HepG2 (cell line): ENCODE data around the gene MARCO. TPM values are rescaled to one million over a fixed set of nuclear protein-coding genes. Genes with fewer than 3 reads are reported as not detected.

Experiments
- ATAC-seq: fragments of 200-7000 bp; cut with Tn5 transposase; 3 replicates; pipeline ENCODE4 v1.9.1; 2020; ENCODE audit warnings: mild to moderate bottlenecking, moderate library complexity
- BruUV-seq: library from RNA; stranded (reverse); fragments of 400-500 nt; replicated peaks from 2 replicates; lab custom pipeline; 2021; lab: Mats Ljungman, UMichigan
- CTCF ChIA-PET: fragments of 300-600 bp; formaldehyde crosslinking; extraction: SDS; loops from one replicate; lab custom pipeline; 2021; ENCODE audit warnings: low total read pairs, inconsistent platforms, low intra/inter-chr PET ratio; lab: Yijun Ruan, JAX
- POLR2A ChIA-PET: fragments of 350-600 bp; sonication (Branson Sonifier 250); formaldehyde crosslinking; loops from one replicate; lab custom pipeline; 2020; ENCODE audit warnings: antibody characterized with exemption, inconsistent platforms; lab: Yijun Ruan, JAX
- DNase-seq: peaks from one replicate; pipeline ENCODE4 v3.0.0-alpha.2; 2015; ENCODE audit warnings: low spot score
- FAIRE-seq: peaks from 3 replicates; lab custom pipeline; 2011; peaks lifted over from hg19 to GRCh38; lab: Jason Lieb, UNC
- H2AFZ ChIP-seq: one replicate; pipeline ENCODE4 v1.6.1; 2011; ENCODE audit warnings: low read length, inconsistent platforms
- H3K27ac ChIP-seq: fragments of 300-600 bp; 3 replicates; pipeline ENCODE4 v1.8.0; 2011; ENCODE audit warnings: mixed run types, mild to moderate bottlenecking, mixed read lengths, low read length, inconsistent platforms; ENCODE audit not compliant: insufficient read depth; ENCODE audit errors: extremely low read length
- H3K27me3 ChIP-seq, 2 experiments: fragments of 200-600 bp in 1 of 2; 2 replicates in 1 of 2; 3 replicates in 1 of 2; pipeline versions ENCODE4 v1.6.0 to v1.8.0; 2011; ENCODE audit warnings: low read length in 2 of 2, mild to moderate bottlenecking in 2 of 2, moderate library complexity in 2 of 2, inconsistent platforms in 1 of 2; ENCODE audit not compliant: insufficient read depth in 2 of 2, control insufficient read depth in 1 of 2
- H3K36me3 ChIP-seq, 2 experiments: fragments of 200-600 bp in 1 of 2; replicated peaks in 1 of 2; 2 replicates in 1 of 2; 3 replicates in 1 of 2; pipeline versions ENCODE4 v1.5.1 to v1.8.0; 2011; ENCODE audit warnings: low read length in 2 of 2, inconsistent platforms in 1 of 2; ENCODE audit not compliant: insufficient read depth in 2 of 2, control insufficient read depth in 1 of 2
- H3K4me1 ChIP-seq: 2 replicates; pipeline ENCODE4 v1.5.1; 2012; ENCODE audit warnings: low read length, inconsistent platforms; ENCODE audit not compliant: insufficient read depth
- H3K4me2 ChIP-seq: 2 replicates; pipeline ENCODE4 v1.6.0; 2011; ENCODE audit warnings: low read depth, low read length, inconsistent platforms
- H3K4me3 ChIP-seq, 3 experiments: fragments of 200-600 bp in 1 of 3; sonication (generic), shearing (Covaris generic) in 1 of 3; replicated peaks in 1 of 3; 2 replicates each; pipeline ENCODE4 v1.5.1; 2011 to 2016; ENCODE audit warnings: low read length in 3 of 3, inconsistent platforms in 2 of 3, low read depth in 2 of 3, mild to moderate bottlenecking in 2 of 3, control low read depth in 1 of 3, mixed read lengths in 1 of 3; ENCODE audit not compliant: insufficient read depth in 1 of 3
- H3K79me2 ChIP-seq: one replicate; pipeline ENCODE4 v1.6.1; 2011; ENCODE audit warnings: low read length, inconsistent platforms; ENCODE audit not compliant: insufficient read depth
- H3K9ac ChIP-seq: 2 replicates; pipeline ENCODE4 v1.6.0; 2011; ENCODE audit warnings: mild to moderate bottlenecking, low read depth, low read length, inconsistent platforms; ENCODE audit not compliant: insufficient read depth
- H3K9me3 ChIP-seq: 2 replicates; pipeline ENCODE4 v1.5.1; 2012; ENCODE audit warnings: mild to moderate bottlenecking, low read length
- H4K20me1 ChIP-seq: 2 replicates; pipeline ENCODE4 v1.6.0; 2011; ENCODE audit warnings: inconsistent platforms, mild to moderate bottlenecking, low read length, moderate library complexity; ENCODE audit not compliant: insufficient read depth
- ARID2 ChIP-seq: sonication (generic); formaldehyde crosslinking; IDR thresholded peaks from 2 replicates; pipeline ENCODE4 v1.8.1; 2022; ENCODE audit warnings: mild to moderate bottlenecking, missing genetic modification reagents, borderline replicate concordance
- ATF7-NPFF ChIP-seq: sonication (generic); formaldehyde crosslinking; IDR thresholded peaks from 2 replicates; pipeline ENCODE4 v1.8.1; 2023; ENCODE audit warnings: mild to moderate bottlenecking, low read depth, missing genetic modification reagents, moderate library complexity
- BRD4 ChIP-seq: sonication (generic); formaldehyde crosslinking; IDR thresholded peaks from 2 replicates; pipeline ENCODE4 v1.4.0; 2020; ENCODE audit warnings: missing genetic modification reagents
- CENPT ChIP-seq: sonication (generic); formaldehyde crosslinking; IDR thresholded peaks from 2 replicates; pipeline ENCODE4 v1.8.0; 2022; ENCODE audit warnings: low read depth, mild to moderate bottlenecking, moderate library complexity, missing genetic modification reagents
- NR1H2 ChIP-seq: sonication (generic); formaldehyde crosslinking; IDR thresholded peaks from 2 replicates; pipeline ENCODE4 v1.8.1; 2022; ENCODE audit warnings: low read depth, missing genetic modification reagents, borderline replicate concordance
- SP140L ChIP-seq: sonication (generic); formaldehyde crosslinking; IDR thresholded peaks from 2 replicates; pipeline ENCODE4 v1.4.0; 2020; ENCODE audit warnings: missing genetic modification reagents, borderline replicate concordance
- U2AF1 ChIP-seq: fragments of 200-400 bp; formaldehyde crosslinking; optimal IDR thresholded peaks from 2 replicates; pipeline ENCODE3; 2017; ENCODE audit warnings: mild to moderate bottlenecking, low read depth, low read length
- ZNF552 ChIP-seq: sonication (generic); formaldehyde crosslinking; IDR thresholded peaks from 2 replicates; pipeline ENCODE4 v1.9.0; 2022; ENCODE audit warnings: missing genetic modification reagents, mild to moderate bottlenecking, borderline replicate concordance
- in situ Hi-C: cut with HindIII; loops from 2 replicates; pipeline ENCODE4 v1.10.0; 2017; ENCODE audit warnings: low pct_unique_long_range_greater_than_20kb; ENCODE audit not compliant: extremely low pct_ligation_motif_present
- intact Hi-C: fragments of 100-400 bp; cut with micrococcal nuclease; formaldehyde crosslinking; loops from one replicate; pipeline ENCODE4 v1.10.0; 2022; ENCODE audit not compliant: unreplicated experiment
- polyA plus RNA-seq, 8 experiments: library from polyadenylated mRNA; depleted of rRNA in 3 of 8; stranded (reverse) in 7 of 8; unstranded in 1 of 8; fragments of >200 nt; fragmentation: Illumina TruSeq in 4 of 8; extraction: Trizol in 4 of 8; gene quantifications; 2 replicates each; pipeline versions ENCODE4 v1.2.1 to v1.2.3, GENCODE V29; 2011 to 2016; ENCODE audit warnings: low read depth in 4 of 8, missing spikeins in 1 of 8, mixed read lengths in 1 of 8; ENCODE audit not compliant: insufficient read depth in 1 of 8
- total RNA-seq, 5 experiments: library from RNA; depleted of rRNA; stranded (reverse); fragments of >200 nt; fragmentation: Illumina TruSeq; extraction: Trizol; gene quantifications; 2 replicates each; pipeline ENCODE4 v1.2.3, GENCODE V29; 2016; ENCODE audit warnings: low read depth in 1 of 5
- TF ChIP-seq, protein P1 (sequence below): sonication (generic); formaldehyde crosslinking; IDR thresholded peaks from 2 replicates; pipeline ENCODE4 v1.5.0; 2020; ENCODE audit warnings: missing genetic modification reagents
- TF ChIP-seq, protein P2 (sequence below), 2 experiments: fragments of 450-650 bp in 1 of 2; sonication (generic) in 1 of 2; formaldehyde crosslinking; IDR thresholded peaks; 2 replicates each; pipeline versions ENCODE4 v1.5.0 to v1.8.0; 2020 to 2022; ENCODE audit warnings: mild to moderate bottlenecking in 1 of 2, missing genetic modification reagents in 1 of 2
- TF ChIP-seq, protein P3 (sequence below): sonication (generic); formaldehyde crosslinking; IDR thresholded peaks from one replicate; pipeline ENCODE4 v1.5.1; 2020; ENCODE audit warnings: mild to moderate bottlenecking, missing genetic modification reagents; ENCODE audit errors: not compliant biosample characterization
- TF ChIP-seq, protein P4 (sequence below): sonication (generic); formaldehyde crosslinking; IDR thresholded peaks from 2 replicates; pipeline ENCODE4 v1.5.1; 2020; ENCODE audit warnings: mild to moderate bottlenecking, moderate library complexity, missing genetic modification reagents

MARCO gene
- total and polyA plus RNA-seq, 2 of the 13 experiments (the other 11 are each of a cell fraction or from before 2014, with no cell fraction given), result not detected

- intact Hi-C loops (no loop called here), in situ Hi-C loops (no loop called here)
- H3K79me2 ChIP-seq, result no peaks in the 10 kb centered on the region
- H3K9me3 ChIP-seq, result no peaks in the 10 kb centered on the region
- no peak for ATAC-seq
- no peaks in the 10 kb centered on the region for H3K36me3 ChIP-seq
- ChIA-PET CTCF (no interaction called here), POLR2A (no interaction called here)
- H3K9ac ChIP-seq, result no peak overlapping the region
- H3K4me1 ChIP-seq, result no peaks in the 10 kb centered on the region
- no peak for FAIRE-seq
- H3K27ac ChIP-seq, result no peak overlapping the region
- BruUV-seq, result no TSS peak
- DNase-seq, result no peak
- no peaks in the 10 kb centered on the region for H4K20me1 ChIP-seq
- no peak overlapping the region for H2AFZ ChIP-seq
- H3K4me2 ChIP-seq, result no peak overlapping the region
- no peaks in the 10 kb centered on the region for H3K27me3 ChIP-seq
- no peak overlapping the region for H3K4me3 ChIP-seq
- no peak for TF ChIP-seq ARID2 (CRISPR knock-in tag)
- TF ChIP-seq, protein P1, sequence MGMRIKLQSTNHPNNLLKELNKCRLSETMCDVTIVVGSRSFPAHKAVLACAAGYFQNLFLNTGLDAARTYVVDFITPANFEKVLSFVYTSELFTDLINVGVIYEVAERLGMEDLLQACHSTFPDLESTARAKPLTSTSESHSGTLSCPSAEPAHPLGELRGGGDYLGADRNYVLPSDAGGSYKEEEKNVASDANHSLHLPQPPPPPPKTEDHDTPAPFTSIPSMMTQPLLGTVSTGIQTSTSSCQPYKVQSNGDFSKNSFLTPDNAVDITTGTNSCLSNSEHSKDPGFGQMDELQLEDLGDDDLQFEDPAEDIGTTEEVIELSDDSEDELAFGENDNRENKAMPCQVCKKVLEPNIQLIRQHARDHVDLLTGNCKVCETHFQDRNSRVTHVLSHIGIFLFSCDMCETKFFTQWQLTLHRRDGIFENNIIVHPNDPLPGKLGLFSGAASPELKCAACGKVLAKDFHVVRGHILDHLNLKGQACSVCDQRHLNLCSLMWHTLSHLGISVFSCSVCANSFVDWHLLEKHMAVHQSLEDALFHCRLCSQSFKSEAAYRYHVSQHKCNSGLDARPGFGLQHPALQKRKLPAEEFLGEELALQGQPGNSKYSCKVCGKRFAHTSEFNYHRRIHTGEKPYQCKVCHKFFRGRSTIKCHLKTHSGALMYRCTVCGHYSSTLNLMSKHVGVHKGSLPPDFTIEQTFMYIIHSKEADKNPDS (CRISPR knock-in tag), result no peak
- TF ChIP-seq, protein P2, sequence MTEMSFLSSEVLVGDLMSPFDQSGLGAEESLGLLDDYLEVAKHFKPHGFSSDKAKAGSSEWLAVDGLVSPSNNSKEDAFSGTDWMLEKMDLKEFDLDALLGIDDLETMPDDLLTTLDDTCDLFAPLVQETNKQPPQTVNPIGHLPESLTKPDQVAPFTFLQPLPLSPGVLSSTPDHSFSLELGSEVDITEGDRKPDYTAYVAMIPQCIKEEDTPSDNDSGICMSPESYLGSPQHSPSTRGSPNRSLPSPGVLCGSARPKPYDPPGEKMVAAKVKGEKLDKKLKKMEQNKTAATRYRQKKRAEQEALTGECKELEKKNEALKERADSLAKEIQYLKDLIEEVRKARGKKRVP (CRISPR knock-in tag; IDR thresholded peaks at IDR 0.05), result no peak
- TF ChIP-seq U2AF1, result no peak
- no peak for TF ChIP-seq BRD4 (CRISPR knock-in tag)
- no peak for TF ChIP-seq ATF7-NPFF (CRISPR knock-in tag)
- TF ChIP-seq SP140L (CRISPR knock-in tag), result no peak
- no peak for TF ChIP-seq CENPT (CRISPR knock-in tag)
- TF ChIP-seq, protein P3, sequence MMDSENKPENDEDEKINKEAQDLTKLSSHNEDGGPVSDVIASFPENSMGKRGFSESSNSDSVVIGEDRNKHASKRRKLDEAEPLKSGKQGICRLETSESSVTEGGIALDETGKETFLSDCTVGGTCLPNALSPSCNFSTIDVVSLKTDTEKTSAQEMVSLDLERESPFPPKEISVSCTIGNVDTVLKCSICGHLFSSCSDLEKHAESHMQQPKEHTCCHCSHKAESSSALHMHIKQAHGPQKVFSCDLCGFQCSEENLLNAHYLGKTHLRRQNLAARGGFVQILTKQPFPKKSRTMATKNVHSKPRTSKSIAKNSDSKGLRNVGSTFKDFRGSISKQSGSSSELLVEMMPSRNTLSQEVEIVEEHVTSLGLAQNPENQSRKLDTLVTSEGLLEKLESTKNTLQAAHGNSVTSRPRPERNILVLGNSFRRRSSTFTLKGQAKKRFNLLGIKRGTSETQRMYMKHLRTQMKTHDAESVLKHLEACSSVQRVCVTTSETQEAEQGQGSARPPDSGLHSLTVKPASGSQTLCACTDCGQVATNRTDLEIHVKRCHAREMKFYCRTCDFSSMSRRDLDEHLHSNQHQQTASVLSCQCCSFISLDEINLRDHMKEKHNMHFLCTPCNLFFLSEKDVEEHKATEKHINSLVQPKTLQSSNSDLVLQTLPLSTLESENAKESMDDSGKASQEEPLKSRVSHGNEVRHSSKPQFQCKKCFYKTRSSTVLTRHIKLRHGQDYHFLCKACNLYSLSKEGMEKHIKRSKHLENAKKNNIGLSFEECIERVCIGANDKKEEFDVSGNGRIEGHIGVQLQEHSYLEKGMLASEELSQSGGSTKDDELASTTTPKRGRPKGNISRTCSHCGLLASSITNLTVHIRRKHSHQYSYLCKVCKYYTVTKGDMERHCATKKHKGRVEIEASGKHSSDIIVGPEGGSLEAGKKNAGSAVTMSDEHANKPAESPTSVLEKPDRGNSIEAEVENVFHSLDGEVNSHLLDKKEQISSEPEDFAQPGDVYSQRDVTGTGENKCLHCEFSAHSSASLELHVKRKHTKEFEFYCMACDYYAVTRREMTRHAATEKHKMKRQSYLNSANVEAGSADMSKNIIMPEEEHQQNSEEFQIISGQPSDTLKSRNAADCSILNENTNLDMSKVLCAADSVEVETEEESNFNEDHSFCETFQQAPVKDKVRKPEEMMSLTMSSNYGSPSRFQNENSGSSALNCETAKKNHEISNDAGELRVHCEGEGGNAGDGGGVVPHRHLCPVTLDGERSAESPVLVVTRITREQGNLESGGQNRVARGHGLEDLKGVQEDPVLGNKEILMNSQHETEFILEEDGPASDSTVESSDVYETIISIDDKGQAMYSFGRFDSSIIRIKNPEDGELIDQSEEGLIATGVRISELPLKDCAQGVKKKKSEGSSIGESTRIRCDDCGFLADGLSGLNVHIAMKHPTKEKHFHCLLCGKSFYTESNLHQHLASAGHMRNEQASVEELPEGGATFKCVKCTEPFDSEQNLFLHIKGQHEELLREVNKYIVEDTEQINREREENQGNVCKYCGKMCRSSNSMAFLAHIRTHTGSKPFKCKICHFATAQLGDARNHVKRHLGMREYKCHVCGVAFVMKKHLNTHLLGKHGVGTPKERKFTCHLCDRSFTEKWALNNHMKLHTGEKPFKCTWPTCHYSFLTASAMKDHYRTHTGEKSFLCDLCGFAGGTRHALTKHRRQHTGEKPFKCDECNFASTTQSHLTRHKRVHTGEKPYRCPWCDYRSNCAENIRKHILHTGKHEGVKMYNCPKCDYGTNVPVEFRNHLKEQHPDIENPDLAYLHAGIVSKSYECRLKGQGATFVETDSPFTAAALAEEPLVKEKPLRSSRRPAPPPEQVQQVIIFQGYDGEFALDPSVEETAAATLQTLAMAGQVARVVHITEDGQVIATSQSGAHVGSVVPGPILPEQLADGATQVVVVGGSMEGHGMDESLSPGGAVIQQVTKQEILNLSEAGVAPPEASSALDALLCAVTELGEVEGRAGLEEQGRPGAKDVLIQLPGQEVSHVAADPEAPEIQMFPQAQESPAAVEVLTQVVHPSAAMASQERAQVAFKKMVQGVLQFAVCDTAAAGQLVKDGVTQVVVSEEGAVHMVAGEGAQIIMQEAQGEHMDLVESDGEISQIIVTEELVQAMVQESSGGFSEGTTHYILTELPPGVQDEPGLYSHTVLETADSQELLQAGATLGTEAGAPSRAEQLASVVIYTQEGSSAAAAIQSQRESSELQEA, result no peak
- no peak for TF ChIP-seq NR1H2
- TF ChIP-seq ZNF552 (CRISPR knock-in tag), result no peak
- TF ChIP-seq, protein P4, sequence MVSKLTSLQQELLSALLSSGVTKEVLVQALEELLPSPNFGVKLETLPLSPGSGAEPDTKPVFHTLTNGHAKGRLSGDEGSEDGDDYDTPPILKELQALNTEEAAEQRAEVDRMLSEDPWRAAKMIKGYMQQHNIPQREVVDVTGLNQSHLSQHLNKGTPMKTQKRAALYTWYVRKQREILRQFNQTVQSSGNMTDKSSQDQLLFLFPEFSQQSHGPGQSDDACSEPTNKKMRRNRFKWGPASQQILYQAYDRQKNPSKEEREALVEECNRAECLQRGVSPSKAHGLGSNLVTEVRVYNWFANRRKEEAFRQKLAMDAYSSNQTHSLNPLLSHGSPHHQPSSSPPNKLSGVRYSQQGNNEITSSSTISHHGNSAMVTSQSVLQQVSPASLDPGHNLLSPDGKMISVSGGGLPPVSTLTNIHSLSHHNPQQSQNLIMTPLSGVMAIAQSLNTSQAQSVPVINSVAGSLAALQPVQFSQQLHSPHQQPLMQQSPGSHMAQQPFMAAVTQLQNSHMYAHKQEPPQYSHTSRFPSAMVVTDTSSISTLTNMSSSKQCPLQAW (CRISPR knock-in tag), result no peak
Measured at GRCh38 chr2:118939994-118940393, 2.0 kb upstream of the MARCO start.
